Kidney epithelial cell (primary cell): Measurements from ENCODE around the gene PSMC5. TPM values are rescaled to one million over a fixed set of nuclear protein-coding genes. Genes with fewer than 3 reads are reported as not detected.

Experiments used
- DNase-seq: peaks from one replicate; pipeline ENCODE4 v3.0.0-alpha.2; 2010; ENCODE audit warnings: low read depth
- H3K27me3 ChIP-seq: 2 replicates; pipeline ENCODE4 v1.6.0; 2011; ENCODE audit warnings: low read length; ENCODE audit not compliant: control insufficient read depth, insufficient read depth
- H3K36me3 ChIP-seq: 2 replicates; pipeline ENCODE4 v1.5.1; 2011; ENCODE audit warnings: low read length; ENCODE audit not compliant: control insufficient read depth, insufficient read depth
- H3K4me3 ChIP-seq: 2 replicates; pipeline ENCODE4 v1.5.1; 2011; ENCODE audit warnings: low read depth, mild to moderate bottlenecking, control low read depth, low read length
- total RNA-seq: library from RNA; depleted of rRNA; stranded (reverse); fragments of >200 nt; gene quantifications from 2 replicates; pipeline ENCODE4 v1.2.3, GENCODE V29; 2015
- TF ChIP-seq, protein P1 (sequence below): IDR thresholded peaks from 2 replicates; pipeline ENCODE4 v1.5.1; 2011; ENCODE audit warnings: mild to moderate bottlenecking, moderate library complexity, low read length, control low read depth, inconsistent platforms; ENCODE audit not compliant: insufficient read depth, poor library complexity, severe bottlenecking

The PSMC5 gene
- total RNA-seq, 1 donor from 2014 or later: 77.6 TPM

DNA sequence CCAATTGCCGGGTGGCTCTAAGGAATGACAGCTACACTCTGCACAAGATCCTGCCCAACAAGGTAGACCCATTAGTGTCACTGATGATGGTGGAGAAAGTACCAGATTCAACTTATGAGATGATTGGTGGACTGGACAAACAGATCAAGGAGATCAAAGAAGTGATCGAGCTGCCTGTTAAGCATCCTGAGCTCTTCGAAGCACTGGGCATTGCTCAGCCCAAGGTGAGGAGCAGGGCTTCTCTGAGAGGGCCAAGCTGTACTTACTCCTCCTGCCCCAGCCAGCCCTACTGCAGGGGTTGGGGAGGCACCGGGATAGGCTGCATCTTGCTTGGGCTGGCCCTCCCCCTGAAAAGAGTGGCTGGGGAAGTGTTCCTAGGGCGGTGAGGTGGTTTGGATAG, 3.0 kb downstream of the PSMC5 start:
- Histone ChIP-seq H3K4me3 (no peak overlapping the region), H3K36me3 (peaks cover 9% of the 10 kb centered on the region), H3K27me3 (no peaks in the 10 kb centered on the region)
- TF ChIP-seq, protein P1, sequence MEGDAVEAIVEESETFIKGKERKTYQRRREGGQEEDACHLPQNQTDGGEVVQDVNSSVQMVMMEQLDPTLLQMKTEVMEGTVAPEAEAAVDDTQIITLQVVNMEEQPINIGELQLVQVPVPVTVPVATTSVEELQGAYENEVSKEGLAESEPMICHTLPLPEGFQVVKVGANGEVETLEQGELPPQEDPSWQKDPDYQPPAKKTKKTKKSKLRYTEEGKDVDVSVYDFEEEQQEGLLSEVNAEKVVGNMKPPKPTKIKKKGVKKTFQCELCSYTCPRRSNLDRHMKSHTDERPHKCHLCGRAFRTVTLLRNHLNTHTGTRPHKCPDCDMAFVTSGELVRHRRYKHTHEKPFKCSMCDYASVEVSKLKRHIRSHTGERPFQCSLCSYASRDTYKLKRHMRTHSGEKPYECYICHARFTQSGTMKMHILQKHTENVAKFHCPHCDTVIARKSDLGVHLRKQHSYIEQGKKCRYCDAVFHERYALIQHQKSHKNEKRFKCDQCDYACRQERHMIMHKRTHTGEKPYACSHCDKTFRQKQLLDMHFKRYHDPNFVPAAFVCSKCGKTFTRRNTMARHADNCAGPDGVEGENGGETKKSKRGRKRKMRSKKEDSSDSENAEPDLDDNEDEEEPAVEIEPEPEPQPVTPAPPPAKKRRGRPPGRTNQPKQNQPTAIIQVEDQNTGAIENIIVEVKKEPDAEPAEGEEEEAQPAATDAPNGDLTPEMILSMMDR: no peak
- no peak for DNase-seq

DNA sequence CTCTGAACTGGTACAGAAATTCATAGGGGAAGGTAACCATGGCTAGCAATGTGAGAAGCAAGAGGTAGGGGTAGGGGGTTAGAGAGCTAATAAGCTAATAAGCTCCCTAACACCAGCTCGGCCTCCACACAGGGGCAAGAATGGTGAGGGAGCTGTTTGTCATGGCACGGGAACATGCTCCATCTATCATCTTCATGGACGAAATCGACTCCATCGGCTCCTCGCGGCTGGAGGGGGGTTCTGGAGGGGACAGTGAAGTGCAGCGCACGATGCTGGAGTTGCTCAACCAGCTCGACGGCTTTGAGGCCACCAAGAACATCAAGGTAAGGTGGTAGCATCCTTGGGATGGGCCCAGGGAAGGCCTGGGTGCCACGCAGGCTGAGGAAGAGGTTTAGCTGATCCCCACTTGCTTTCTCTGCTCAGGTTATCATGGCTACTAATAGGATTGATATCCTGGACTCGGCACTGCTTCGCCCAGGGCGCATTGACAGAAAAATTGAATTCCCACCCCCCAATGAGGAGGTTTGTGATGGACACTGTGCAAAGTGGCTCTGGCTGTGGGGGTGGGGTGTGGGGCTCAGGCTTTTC, 3.8 kb downstream of the PSMC5 start:
- TF ChIP-seq, protein P1: no peak
- no peak for DNase-seq

DNA sequence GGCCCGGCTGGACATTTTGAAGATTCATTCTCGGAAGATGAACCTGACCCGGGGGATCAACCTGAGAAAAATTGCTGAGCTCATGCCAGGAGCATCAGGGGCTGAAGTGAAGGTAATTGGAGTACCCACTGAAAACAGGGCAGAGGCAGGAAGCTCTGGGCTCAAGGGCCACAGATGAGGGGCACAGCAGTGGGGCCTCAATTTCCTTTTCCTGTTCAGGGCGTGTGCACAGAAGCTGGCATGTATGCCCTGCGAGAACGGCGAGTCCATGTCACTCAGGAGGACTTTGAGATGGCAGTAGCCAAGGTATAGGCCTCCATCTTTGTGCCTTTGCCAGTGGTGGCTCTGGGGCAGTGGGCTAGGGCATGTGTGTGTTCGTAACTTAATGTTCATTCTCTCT, 4.3 kb downstream of the PSMC5 start:
- no peak for DNase-seq
- TF ChIP-seq, protein P1: no peak
- Histone ChIP-seq H3K4me3 (no peak overlapping the region), H3K36me3 (peaks cover 7% of the 10 kb centered on the region), H3K27me3 (no peaks in the 10 kb centered on the region)

More for the DNA sequence above, 3.8 kb downstream of the PSMC5 start:
- H3K4me3 ChIP-seq: no peak overlapping the region
- no peaks in the 10 kb centered on the region for H3K27me3 ChIP-seq
- peaks cover 7% of the 10 kb centered on the region for H3K36me3 ChIP-seq

DNA sequence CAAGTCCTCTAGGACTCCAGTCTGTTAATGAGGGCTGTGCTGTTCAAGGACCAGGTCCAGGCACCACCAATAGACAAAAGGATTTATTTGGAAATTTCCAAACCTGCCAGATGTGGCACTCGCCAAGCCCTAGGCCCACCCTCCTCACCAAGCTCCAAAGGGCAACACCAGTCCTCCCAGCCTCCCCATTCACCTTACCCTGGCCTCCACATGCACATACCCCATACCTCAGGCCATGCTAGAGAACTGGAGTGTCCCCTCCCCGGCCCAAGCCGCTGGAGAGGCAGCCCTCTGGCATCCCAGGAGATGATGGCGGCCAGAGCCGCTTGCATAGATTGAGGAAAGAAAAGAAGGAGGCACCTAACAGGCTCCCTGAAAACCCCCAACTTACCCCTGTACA, 4.8 kb downstream of the PSMC5 start:
- Histone ChIP-seq H3K27me3 (no peaks in the 10 kb centered on the region), H3K4me3 (no peak overlapping the region), H3K36me3 (peaks cover 7% of the 10 kb centered on the region)
- DNase-seq: no peak
- TF ChIP-seq, protein P1: no peak

DNA sequence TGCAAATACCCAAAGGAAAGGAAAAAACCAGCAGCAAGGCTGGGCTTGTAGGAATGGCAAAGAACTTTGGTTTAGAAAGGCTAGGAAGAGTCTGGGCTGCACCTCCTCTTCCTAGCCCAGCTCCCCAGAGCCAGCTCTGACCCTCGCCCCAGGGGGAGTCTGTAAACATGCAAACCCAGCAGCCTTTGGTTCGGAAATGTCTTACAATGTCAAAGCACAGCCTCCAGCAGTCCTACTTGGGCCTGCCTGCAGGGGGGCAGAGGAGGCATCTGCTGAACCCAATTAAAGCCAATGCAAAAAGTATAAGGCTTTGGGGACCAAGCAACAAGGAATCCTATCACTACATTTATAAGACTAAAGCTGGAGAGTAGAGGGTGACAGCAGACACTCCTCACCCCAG, 5.2 kb downstream of the PSMC5 start:
- H3K27me3 ChIP-seq: no peaks in the 10 kb centered on the region
- peaks cover 7% of the 10 kb centered on the region for H3K36me3 ChIP-seq
- TF ChIP-seq, protein P1: no peak
- no peak for DNase-seq
- H3K4me3 ChIP-seq: no peak overlapping the region
